ENCODE data around the gene CTNNBIP1.
"Not testable (repeated sequence)": the region's sequence is repeated elsewhere in the genome, so short reads cannot be mapped to it uniquely, and the experiment has no call there.

CTNNBIP1 gene, protein sequence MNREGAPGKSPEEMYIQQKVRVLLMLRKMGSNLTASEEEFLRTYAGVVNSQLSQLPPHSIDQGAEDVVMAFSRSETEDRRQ

DNA sequence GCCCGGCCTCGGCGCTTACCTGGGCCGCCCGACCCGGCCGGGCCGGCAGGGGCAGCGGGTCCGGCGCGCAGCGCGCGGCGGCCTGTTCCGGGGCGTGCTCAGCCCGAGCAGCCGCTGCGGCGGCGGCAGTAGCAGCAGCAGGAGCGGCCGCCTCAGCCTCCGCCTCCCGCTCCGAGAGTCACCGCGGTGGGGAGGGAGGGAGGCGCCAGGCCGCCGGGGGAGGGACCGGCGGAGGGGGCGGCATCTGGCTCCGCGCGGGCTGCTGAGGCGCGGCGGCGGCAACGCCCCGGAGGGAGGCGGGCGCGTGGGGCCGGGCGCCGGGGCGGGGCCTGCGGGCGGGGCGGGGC, at the start of gene CTNNBIP1:
CTNNBIP1 (minus strand) TSS at position 194 of the 347 bp plus-strand sequence. CDS start 38,205 bp downstream, outside the sequence.
- DNase-seq, result no peak

- DNase-seq, result no peak
Observed at GRCh38 chr1:9957726-9958125, 47.7 kb upstream of the CTNNBIP1 start.

DNA sequence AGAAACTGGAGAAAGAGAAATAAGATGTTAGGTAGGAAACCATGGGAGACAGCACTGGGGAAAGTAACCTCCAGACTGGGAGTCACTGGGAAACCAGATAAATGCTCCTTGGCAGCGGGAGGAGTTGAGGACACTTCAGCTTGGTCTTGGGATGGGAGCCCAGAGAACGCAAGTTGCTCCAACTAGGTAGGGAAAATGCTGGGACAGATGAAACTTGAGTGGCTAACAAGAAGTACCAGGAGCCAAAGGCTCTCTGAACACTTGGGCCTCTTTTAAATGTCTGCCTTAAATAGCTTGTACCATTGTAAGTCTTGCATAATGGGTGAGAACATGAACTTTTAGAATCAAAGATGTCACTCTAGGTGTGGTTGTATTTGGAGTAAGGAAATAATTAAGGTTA, 36.2 kb upstream of the CTNNBIP1 start:
- no peak for DNase-seq

GRCh38 chr1:9942939-9943788, 33.1 kb upstream of the CTNNBIP1 start, which contains the start of the genes LZIC and NMNAT1:
TSS of gene LZIC (minus strand) at chr1:9943391. CDS start at chr1:9936619, 6,772 bp downstream.
TSS of gene NMNAT1 (plus strand) at chr1:9943475. CDS start at chr1:9972074, 28,599 bp downstream.
- DNase-seq, result peak; percentile 95

GRCh38 chr1:9942399-9942938, 32.4 kb upstream of the CTNNBIP1 start:
- peak; percentile 39 for DNase-seq

- DNase-seq, result no peak
Observed at GRCh38 chr1:9929431-9930385, 19.6 kb upstream of the CTNNBIP1 start.

GRCh38 chr1:9927259-9927658, 17.2 kb upstream of the CTNNBIP1 start:
- DNase-seq, result no peak

- no peak for DNase-seq
Observed at GRCh38 chr1:9922342-9922741, 12.3 kb upstream of the CTNNBIP1 start.

- DNase-seq, result no peak
Observed at GRCh38 chr1:9920606-9921005, 10.5 kb upstream of the CTNNBIP1 start.

- DNase-seq, result no peak
Observed at GRCh38 chr1:9917901-9918300, 7.8 kb upstream of the CTNNBIP1 start.

- DNase-seq, result not testable (repeated sequence)
Observed at GRCh38 chr1:9917495-9917894, 7.4 kb upstream of the CTNNBIP1 start.

DNA sequence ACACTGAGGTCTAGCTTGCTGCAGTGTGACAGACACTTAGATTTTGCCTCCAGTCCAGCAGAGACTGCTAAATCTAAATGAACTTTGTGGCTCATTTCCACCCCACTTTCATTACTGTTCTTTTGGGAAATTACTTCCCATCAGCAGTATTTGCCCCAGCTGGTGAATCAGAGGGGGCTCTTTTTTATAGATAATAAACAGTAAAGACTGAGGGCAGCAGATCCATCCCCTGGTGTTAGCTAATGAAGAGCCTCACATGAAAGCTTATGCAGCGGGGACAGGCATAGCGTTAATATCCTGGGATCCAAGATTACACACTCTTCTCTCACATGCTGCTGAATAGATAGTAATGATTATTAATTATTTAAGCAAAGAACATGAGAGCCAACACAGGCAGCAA, 6.4 kb upstream of the CTNNBIP1 start:
- DNase-seq, result no peak

DNA sequence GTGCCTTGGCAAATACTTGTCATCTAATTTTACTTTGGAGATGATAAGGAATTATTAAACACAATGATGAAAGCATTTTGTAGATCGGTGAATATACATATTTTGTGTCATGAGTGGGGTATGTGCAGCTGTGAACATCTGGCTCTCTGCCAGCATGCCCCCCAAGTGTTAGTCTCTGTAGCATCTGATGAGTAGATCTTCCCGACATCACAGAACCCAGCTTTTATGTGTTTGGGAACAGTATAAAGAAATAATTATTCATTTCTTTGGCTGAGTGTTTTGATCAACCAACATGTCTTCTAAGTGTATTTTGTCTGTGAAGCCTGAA, 4.5 kb upstream of the CTNNBIP1 start:
- no peak for DNase-seq

- no peak for DNase-seq
Observed at GRCh38 chr1:9912264-9912936, 2.3 kb upstream of the CTNNBIP1 start.

DNA sequence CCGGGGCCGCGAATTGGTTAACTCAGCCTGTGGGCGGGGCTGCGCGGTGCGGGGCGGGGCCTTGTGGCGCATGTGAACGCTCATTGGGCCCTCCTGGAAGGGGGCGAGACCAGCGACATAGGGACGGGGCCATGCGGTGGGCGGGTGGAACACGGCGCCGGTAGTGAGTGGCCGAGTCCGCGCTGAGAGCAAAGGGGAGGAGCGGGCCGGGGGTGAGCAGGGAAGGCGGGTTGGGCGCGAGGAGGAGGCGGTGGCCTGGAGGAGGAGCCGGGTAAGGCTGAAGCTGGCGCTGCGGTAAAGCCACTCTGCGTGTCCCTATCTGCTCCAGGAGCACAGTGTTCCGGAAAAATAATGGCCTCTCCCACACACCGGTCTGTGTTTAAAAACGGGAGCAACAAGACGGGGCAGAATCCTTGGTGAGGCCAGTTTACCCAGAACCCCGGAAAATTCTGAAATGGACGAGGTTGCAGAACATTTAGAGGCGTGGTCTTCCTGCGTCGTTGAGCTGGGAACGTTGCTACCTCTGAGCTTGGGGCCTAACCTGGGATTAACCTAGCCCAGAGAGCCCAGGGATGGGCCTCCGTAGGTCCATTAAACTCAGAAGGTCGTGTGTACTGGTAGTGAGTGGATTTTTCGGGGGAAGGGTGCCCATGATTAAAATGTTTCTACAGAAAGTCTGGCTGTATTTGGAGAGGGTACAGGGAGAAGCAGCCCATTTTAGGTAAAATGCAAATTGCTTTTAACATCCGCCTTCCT, 532 bp upstream of the CTNNBIP1 start:
- peak; percentile 100 for DNase-seq

DNA sequence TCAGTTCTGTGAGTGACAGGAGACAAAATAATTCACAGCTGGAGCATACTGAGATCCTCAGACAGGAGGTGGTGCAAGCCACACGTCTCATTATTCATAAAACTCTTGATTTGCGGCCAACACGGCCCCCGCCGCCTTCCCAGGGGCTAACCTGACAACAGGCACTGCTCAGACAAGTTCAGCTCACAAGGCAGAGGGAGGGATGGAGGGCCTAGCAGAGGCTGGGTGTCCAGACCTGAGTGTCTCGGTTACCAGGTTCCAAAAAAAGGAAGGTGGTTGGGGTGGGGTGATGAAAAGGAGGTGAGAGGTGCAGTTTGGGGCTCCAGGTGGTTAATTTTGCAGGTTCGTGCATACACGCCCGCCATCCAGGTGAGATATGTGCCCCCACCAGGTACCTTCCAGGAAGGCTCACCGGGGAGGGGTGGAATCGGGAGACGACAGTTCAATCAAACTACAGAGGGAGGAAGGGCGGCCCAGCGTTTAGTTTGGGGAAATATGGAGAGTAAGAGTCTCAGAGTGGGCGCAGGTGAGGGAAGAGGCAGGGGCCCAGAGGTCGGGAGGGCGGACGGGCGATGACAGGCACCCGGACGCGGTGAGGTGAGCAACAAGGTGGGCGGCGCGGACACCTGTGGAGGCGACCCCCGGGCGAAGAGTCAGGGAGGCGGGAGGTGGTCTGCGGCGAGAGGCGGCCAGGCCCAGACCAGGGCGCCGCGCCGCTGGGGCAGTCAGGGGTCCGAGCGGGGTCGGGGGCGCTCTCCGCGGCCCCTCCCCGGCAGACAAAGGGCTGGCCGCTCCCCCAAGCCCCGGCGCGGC, 629 bp downstream of the CTNNBIP1 start:
- peak; percentile 68 for DNase-seq

GRCh38 chr1:9908871-9909233, 1.2 kb downstream of the CTNNBIP1 start:
- no peak for DNase-seq

DNA sequence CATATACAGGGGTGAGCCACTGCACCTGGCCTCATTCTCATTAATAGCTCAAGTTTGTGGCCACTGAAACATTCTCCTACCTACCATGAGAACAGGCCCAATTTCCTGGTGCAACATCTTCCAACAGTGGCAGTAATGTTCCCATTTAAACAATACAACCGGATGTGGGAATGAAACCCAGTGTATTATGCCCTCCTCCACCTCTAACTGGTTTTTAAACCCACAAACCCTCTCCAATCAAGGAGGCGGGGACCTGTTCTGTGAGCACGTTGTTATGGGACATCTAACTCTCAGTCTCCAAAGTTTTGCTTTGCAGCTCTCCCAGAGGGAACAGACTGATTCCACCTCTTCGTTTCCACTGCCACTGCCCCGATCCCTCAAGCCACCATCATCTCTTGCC, 2.6 kb downstream of the CTNNBIP1 start:
- DNase-seq, result no peak

DNA sequence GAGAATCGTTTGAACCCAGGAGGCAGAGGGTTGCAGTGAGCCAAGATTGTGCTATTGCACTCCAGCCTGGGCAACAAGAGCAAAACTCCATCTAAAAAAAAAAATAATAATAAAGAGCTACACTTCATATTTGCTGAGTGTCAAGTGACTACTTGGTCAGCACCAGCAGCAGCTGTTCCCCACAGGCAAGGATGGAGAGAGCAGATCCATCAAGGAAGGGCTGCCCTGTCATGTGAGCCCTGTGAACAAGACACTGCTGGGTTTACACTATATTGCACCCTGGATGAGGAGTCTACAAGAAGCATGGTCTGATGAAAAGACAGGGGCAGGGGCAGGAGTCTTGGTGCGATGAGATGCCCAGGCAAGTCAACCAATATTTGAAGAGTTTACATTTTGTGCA, 3.6 kb downstream of the CTNNBIP1 start:
- DNase-seq, result no peak

GRCh38 chr1:9905010-9905409, 5.1 kb downstream of the CTNNBIP1 start:
- no peak for DNase-seq

DNA sequence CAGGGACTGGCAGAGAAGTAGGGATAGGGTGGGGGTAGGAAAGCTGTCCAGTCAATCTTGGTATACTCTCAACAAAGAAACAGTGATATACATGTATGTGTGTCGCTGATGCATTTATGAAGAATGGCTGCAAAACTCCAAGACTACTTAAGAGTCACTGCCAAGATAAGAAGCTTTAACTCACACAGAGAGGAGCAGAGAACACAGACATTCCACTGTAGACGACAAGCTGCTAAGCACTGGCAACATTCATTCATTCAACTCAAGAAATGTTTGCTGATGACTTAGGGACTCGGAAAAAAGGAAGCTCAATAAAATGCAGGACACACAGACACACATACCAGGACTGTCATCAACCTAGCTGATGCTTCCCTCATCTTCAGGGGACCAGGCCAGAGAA, 5.5 kb downstream of the CTNNBIP1 start:
- DNase-seq, result no peak

Data from stimulated activated CD8-positive, alpha-beta memory T cell treated with anti-CD3 and anti-CD28 coated beads, Interleukin-4, amount 100 ng/mL, for 48 hours (primary cell).